Stimulated activated effector memory CD8-positive, alpha-beta T cell treated with anti-CD3 and anti-CD28 coated beads, Interleukin-12 subunit alpha, Interleukin-12 subunit beta, amount 100 ng/mL, for 72 hours (primary cell): ENCODE data around the gene ARAP3.
"Not testable (repeated sequence)": the region's sequence is repeated elsewhere in the genome, so short reads cannot be mapped to it uniquely, and the experiment has no call there.

ENCODE experiments used
- ATAC-seq: fragments of 150-1000 bp; cut with Tn5 transposase; 2 replicates; pipeline ENCODE4 v1.10.0; 2021
- DNase-seq, 2 donors: peaks; one replicate each; pipeline ENCODE4 v3.0.0; 2021 to 2022; ENCODE audit warnings: low spot score in 2 of 2
- H3K27ac Mint-ChIP-seq: one replicate; pipeline ENCODE4 v1.8.0; 2022; ENCODE audit warnings: mild to moderate bottlenecking, mixed read lengths
- H3K36me3 Mint-ChIP-seq: one replicate; pipeline ENCODE4 v1.8.0; 2022; ENCODE audit warnings: mild to moderate bottlenecking, mixed read lengths
- H3K4me1 Mint-ChIP-seq: one replicate; pipeline ENCODE4 v1.8.0; 2022; ENCODE audit warnings: mixed read lengths
- H3K4me3 Mint-ChIP-seq: one replicate; pipeline ENCODE4 v1.8.0; 2022; ENCODE audit warnings: mild to moderate bottlenecking, mixed read lengths
- H3K9me3 Mint-ChIP-seq: one replicate; pipeline ENCODE4 v1.8.0; 2022; ENCODE audit warnings: mixed read lengths

ARAP3 gene

GRCh38 chr5:141632650-141633049, 49.4 kb downstream of the ARAP3 start:
- H3K36me3 Mint-ChIP-seq, result peaks cover 78% of the 10 kb centered on the region
- H3K27ac Mint-ChIP-seq, result no peak overlapping the region
- no peak for DNase-seq
- no peaks in the 10 kb centered on the region for H3K9me3 Mint-ChIP-seq
- peaks cover 35% of the 10 kb centered on the region for H3K4me1 Mint-ChIP-seq
- no peak for ATAC-seq
- no peak overlapping the region for H3K4me3 Mint-ChIP-seq

- no peak overlapping the region for H3K27ac Mint-ChIP-seq
- ATAC-seq, result no peak
- DNase-seq, result no peak
- H3K4me3 Mint-ChIP-seq, result no peak overlapping the region
- H3K36me3 Mint-ChIP-seq, result peaks cover 91% of the 10 kb centered on the region
- peaks cover 29% of the 10 kb centered on the region for H3K4me1 Mint-ChIP-seq
- H3K9me3 Mint-ChIP-seq, result no peaks in the 10 kb centered on the region
Observed at GRCh38 chr5:141630570-141631140, 51.4 kb downstream of the ARAP3 start.

GRCh38 chr5:141628175-141628788, 53.7 kb downstream of the ARAP3 start:
- Mint-ChIP-seq H3K36me3 (peaks cover 100% of the 10 kb centered on the region), H3K4me1 (peaks cover 14% of the 10 kb centered on the region), H3K4me3 (no peak overlapping the region), H3K27ac (peak overlapping the region; percentile 86), H3K9me3 (no peaks in the 10 kb centered on the region)
- no peak for ATAC-seq
- no peak for DNase-seq

GRCh38 chr5:141623611-141624010, 58.4 kb downstream of the ARAP3 start:
- peak overlapping the region; percentile 72 for H3K27ac Mint-ChIP-seq
- no peaks in the 10 kb centered on the region for H3K9me3 Mint-ChIP-seq
- H3K4me3 Mint-ChIP-seq, result no peak overlapping the region
- peaks cover 9% of the 10 kb centered on the region for H3K4me1 Mint-ChIP-seq
- peaks cover 99% of the 10 kb centered on the region for H3K36me3 Mint-ChIP-seq
- no peak for ATAC-seq
- DNase-seq, result no peak

- peaks cover 8% of the 10 kb centered on the region for H3K4me1 Mint-ChIP-seq
- peaks cover 99% of the 10 kb centered on the region for H3K36me3 Mint-ChIP-seq
- H3K4me3 Mint-ChIP-seq, result no peak overlapping the region
Observed at GRCh38 chr5:141623186-141623585, 58.8 kb downstream of the ARAP3 start.

DNA sequence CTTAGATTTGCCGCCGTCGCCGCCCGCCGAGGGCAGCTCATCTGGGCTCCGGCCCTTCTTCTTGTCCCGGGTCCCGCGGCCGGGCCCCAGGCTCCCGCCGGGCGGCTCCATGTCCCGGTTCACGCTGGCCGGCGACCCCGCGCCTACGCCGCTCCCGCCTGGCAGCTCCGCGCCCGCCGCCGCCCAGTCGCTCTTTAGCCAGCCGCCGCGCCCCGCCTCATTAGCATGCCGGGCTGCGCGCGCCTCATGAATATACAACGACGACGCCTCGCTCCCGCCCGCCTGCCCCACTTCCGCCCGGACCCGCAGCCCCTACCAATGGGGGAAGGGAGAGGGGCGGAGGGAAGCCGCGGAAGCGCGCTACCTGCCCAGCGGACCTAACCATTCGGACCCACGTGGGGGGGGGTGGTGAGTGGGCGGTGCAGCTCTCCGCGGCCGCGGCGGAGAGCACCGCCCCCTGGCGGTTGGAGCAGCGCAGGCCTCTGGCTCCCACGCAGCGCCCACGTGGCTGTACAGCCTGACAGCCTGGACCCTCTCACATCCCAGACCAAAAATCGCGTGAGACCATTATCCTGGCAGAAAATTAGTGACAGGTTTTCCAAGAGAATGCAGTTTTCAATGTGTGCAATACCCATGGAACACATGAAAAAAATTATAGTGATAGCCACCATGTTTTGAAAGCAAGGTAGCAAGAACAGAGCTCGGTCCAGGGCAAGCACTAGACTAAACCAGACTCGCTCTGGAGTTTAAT, 63.1 kb downstream of the ARAP3 start, which contains the start of gene DIAPH1:
DIAPH1 (minus strand) TSS at position 197 of the 751 bp plus-strand sequence; CDS start at position 111, 86 bp downstream.
- Mint-ChIP-seq H3K4me1 (peaks cover 31% of the 10 kb centered on the region), H3K4me3 (peak within 1 kb of the TSS; percentile 90), H3K36me3 (peaks cover 93% of the 10 kb centered on the region), H3K27ac (peak within 1 kb of the TSS; percentile 95), H3K9me3 (no peaks in the 10 kb centered on the region)
- ATAC-seq (peak; percentile 93), DNase-seq (peak; percentile 94 to 98)

More at GRCh38 chr5:141623186-141623585, 58.8 kb downstream of the ARAP3 start:
- Mint-ChIP-seq H3K27ac (peak overlapping the region; percentile 72), H3K9me3 (no peaks in the 10 kb centered on the region)
- DNase-seq (no peak), ATAC-seq (no peak)

DNA sequence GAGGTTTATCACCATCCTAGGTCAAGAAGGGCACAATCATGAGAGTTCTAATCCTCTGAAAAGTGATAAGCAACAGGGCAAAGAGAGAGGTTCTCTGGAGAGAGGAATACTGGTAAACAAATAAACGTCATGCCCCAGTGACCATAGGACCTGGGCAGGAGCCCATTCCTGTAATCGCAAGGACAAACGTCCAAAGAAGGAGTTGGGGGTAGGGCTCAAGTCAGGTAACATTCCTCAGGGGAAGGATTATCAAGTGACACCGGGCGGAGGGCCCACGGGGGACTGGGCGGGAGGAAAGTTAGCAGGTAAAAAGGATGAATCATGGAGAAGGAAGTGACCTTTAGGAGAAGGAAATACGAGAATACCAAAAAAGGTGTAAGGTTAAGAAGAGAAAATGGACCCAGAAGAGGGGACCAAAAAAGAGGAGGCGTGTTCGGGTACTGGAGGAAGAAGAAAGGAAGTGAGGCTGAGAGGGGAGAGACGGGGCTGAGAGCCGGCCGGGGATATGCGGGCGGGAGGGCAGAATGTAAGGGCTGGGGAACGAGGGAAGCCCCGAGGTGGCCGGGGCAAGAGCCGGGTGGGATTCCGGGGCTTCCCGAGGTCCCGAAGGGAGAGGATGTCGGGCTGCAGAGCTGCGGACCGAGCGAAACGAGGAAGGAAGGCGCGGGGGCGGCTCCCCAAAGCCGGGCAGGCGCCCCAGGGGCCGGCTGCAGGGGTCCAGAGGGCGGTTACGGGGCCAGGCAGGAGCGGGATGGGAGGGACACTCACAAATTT, 63.8 kb downstream of the ARAP3 start:
- ATAC-seq (peak; percentile 72), DNase-seq (peak; percentile 45 to 82)
- Mint-ChIP-seq H3K4me1 (peaks cover 34% of the 10 kb centered on the region), H3K4me3 (peak overlapping the region; percentile 90), H3K9me3 (no peaks in the 10 kb centered on the region), H3K27ac (peak overlapping the region; percentile 95), H3K36me3 (peaks cover 93% of the 10 kb centered on the region)

GRCh38 chr5:141617682-141618029, 64.4 kb downstream of the ARAP3 start:
- peaks cover 36% of the 10 kb centered on the region for H3K4me1 Mint-ChIP-seq
- H3K4me3 Mint-ChIP-seq, result peak overlapping the region; percentile 90
- peak overlapping the region; percentile 95 for H3K27ac Mint-ChIP-seq
- H3K9me3 Mint-ChIP-seq, result no peaks in the 10 kb centered on the region
- ATAC-seq, result no peak
- peaks cover 93% of the 10 kb centered on the region for H3K36me3 Mint-ChIP-seq
- no peak for DNase-seq

DNA sequence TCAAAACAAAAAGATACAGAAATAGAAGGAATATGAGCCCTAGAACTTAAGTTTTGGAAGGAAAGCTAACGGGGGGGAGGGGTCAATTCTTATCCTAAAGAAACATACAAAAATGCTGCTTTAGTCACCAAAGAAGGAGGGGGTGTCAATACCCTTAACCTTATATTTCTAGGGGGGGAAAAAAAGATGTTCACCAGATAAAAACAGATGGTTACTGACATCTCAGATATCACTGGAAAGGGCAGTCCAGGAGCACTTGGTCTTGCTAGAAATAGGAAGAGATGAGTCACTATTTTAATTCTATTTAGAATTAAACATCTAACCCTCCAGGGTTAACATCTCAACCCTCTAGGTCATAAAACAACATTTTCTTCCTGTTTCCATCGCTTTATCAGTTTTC, 64.9 kb downstream of the ARAP3 start:
- peaks cover 93% of the 10 kb centered on the region for H3K36me3 Mint-ChIP-seq
- peak overlapping the region; percentile 95 for H3K27ac Mint-ChIP-seq
- H3K4me3 Mint-ChIP-seq, result peak overlapping the region; percentile 90
- no peak for DNase-seq
- ATAC-seq, result no peak
- H3K4me1 Mint-ChIP-seq, result peaks cover 42% of the 10 kb centered on the region
- H3K9me3 Mint-ChIP-seq, result no peaks in the 10 kb centered on the region

DNA sequence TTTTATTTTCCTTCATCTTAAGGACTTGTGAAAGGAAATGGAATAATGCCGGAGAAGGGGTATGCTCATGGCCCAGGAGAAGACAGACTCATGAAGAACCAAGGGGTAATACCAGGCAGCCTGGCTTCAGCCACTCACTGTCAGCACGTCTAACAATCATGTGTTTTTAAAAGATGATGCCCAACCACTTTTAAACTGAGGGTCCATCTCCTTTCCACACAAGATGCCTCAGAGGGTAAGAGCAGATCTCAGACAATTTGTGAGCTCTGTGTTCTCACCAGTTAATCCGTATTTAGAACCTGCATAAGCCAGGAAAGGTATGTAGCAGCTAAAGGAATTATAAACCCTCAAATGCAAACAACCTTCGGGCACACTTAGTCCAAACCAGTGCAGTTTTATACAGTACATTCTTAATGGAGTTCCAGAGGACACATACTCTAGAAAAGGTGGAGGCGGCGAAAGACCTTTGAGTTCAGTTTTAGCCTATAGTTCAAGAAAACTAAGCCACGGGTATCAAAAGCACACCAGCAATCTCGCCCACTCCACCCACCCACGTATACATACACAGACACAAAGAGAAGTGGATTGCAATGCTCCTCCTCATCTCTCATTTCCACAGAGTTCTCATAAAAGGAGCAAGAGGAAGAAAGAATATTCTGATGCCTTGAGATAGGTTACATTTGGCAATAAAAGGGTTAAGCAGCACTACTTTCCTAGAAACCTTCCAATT, 65.9 kb downstream of the ARAP3 start:
- no peak for DNase-seq
- Mint-ChIP-seq H3K9me3 (no peaks in the 10 kb centered on the region), H3K4me1 (peaks cover 48% of the 10 kb centered on the region), H3K4me3 (peak overlapping the region; percentile 90), H3K36me3 (peaks cover 91% of the 10 kb centered on the region), H3K27ac (peak overlapping the region; percentile 95)
- ATAC-seq, result no peak

- Mint-ChIP-seq H3K4me1 (peaks cover 70% of the 10 kb centered on the region), H3K27ac (peak overlapping the region; percentile 69), H3K4me3 (peak overlapping the region; percentile 31)
Observed at GRCh38 chr5:141613344-141613743, 68.7 kb downstream of the ARAP3 start.

GRCh38 chr5:141611289-141611688, 70.7 kb downstream of the ARAP3 start:
- Mint-ChIP-seq H3K27ac (peak overlapping the region; percentile 84), H3K9me3 (no peaks in the 10 kb centered on the region), H3K4me1 (peaks cover 76% of the 10 kb centered on the region), H3K4me3 (peak overlapping the region; percentile 28), H3K36me3 (peaks cover 76% of the 10 kb centered on the region)
- ATAC-seq, result no peak
- DNase-seq, result no peak

More at GRCh38 chr5:141613344-141613743, 68.7 kb downstream of the ARAP3 start:
- no peak for ATAC-seq
- no peaks in the 10 kb centered on the region for H3K9me3 Mint-ChIP-seq
- DNase-seq, result no peak
- peaks cover 82% of the 10 kb centered on the region for H3K36me3 Mint-ChIP-seq

DNA sequence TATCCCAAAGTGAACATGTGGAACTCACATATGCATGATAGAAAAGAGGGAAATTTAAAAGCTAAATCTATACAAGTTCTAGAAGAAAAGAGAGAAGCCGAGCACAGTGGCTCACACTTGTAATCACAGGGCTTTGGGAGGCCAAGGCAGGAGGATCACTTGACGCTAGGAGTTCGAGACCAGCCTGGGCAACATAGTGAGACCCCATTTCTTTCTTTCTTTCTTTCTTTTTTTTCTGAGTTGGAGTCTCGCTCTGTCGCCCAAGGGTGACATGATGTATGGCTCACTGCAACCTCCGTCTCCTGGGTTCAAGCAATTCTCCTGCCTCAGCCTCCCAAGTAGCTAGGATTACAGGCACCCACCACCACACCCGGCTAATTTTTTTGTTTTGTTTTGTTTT, 72.1 kb downstream of the ARAP3 start:
- Mint-ChIP-seq H3K4me1 (peaks cover 82% of the 10 kb centered on the region), H3K4me3 (peak overlapping the region; percentile 61), H3K36me3 (peaks cover 75% of the 10 kb centered on the region), H3K27ac (peak overlapping the region; percentile 84)
- ATAC-seq, DNase-seq, H3K9me3 Mint-ChIP-seq: not testable (repeated sequence)

GRCh38 chr5:141609044-141609443, 73.0 kb downstream of the ARAP3 start:
- Mint-ChIP-seq H3K9me3 (no peaks in the 10 kb centered on the region), H3K4me3 (peak overlapping the region; percentile 61), H3K4me1 (peaks cover 89% of the 10 kb centered on the region), H3K36me3 (peaks cover 66% of the 10 kb centered on the region), H3K27ac (peak overlapping the region; percentile 84)
- DNase-seq (no peak), ATAC-seq (no peak)
